HepG2 (cell line): ENCODE measurements around the gene SASH1. TPM values are rescaled to one million over a fixed set of nuclear protein-coding genes. Genes with fewer than 3 reads are reported as not detected.

ENCODE experiments used
- ATAC-seq: fragments of 200-7000 bp; cut with Tn5 transposase; 3 replicates; pipeline ENCODE4 v1.9.1; 2020; ENCODE audit warnings: mild to moderate bottlenecking, moderate library complexity
- BruUV-seq: library from RNA; stranded (reverse); fragments of 400-500 nt; replicated peaks from 2 replicates; lab custom pipeline; 2021; lab: Mats Ljungman, UMichigan
- CTCF ChIA-PET: fragments of 300-600 bp; formaldehyde crosslinking; extraction: SDS; loops from one replicate; lab custom pipeline; 2021; ENCODE audit warnings: low total read pairs, inconsistent platforms, low intra/inter-chr PET ratio; lab: Yijun Ruan, JAX
- POLR2A ChIA-PET: fragments of 350-600 bp; sonication (Branson Sonifier 250); formaldehyde crosslinking; loops from one replicate; lab custom pipeline; 2020; ENCODE audit warnings: antibody characterized with exemption, inconsistent platforms; lab: Yijun Ruan, JAX
- DNase-seq: peaks from one replicate; pipeline ENCODE4 v3.0.0-alpha.2; 2015; ENCODE audit warnings: low spot score
- FAIRE-seq: peaks from 3 replicates; lab custom pipeline; 2011; peaks lifted over from hg19 to GRCh38; lab: Jason Lieb, UNC
- H2AFZ ChIP-seq: one replicate; pipeline ENCODE4 v1.6.1; 2011; ENCODE audit warnings: low read length, inconsistent platforms
- H3K27ac ChIP-seq: fragments of 300-600 bp; 3 replicates; pipeline ENCODE4 v1.8.0; 2011; ENCODE audit warnings: mixed run types, mild to moderate bottlenecking, mixed read lengths, low read length, inconsistent platforms; ENCODE audit not compliant: insufficient read depth; ENCODE audit errors: extremely low read length
- H3K27me3 ChIP-seq, 2 experiments: fragments of 200-600 bp in 1 of 2; 2 replicates in 1 of 2; 3 replicates in 1 of 2; pipeline versions ENCODE4 v1.6.0 to v1.8.0; 2011; ENCODE audit warnings: low read length in 2 of 2, mild to moderate bottlenecking in 2 of 2, moderate library complexity in 2 of 2, inconsistent platforms in 1 of 2; ENCODE audit not compliant: insufficient read depth in 2 of 2, control insufficient read depth in 1 of 2
- H3K36me3 ChIP-seq, 2 experiments: fragments of 200-600 bp in 1 of 2; replicated peaks in 1 of 2; 2 replicates in 1 of 2; 3 replicates in 1 of 2; pipeline versions ENCODE4 v1.5.1 to v1.8.0; 2011; ENCODE audit warnings: low read length in 2 of 2, inconsistent platforms in 1 of 2; ENCODE audit not compliant: insufficient read depth in 2 of 2, control insufficient read depth in 1 of 2
- H3K4me1 ChIP-seq: 2 replicates; pipeline ENCODE4 v1.5.1; 2012; ENCODE audit warnings: low read length, inconsistent platforms; ENCODE audit not compliant: insufficient read depth
- H3K4me2 ChIP-seq: 2 replicates; pipeline ENCODE4 v1.6.0; 2011; ENCODE audit warnings: low read depth, low read length, inconsistent platforms
- H3K4me3 ChIP-seq, 3 experiments: fragments of 200-600 bp in 1 of 3; sonication (generic), shearing (Covaris generic) in 1 of 3; replicated peaks in 1 of 3; 2 replicates each; pipeline ENCODE4 v1.5.1; 2011 to 2016; ENCODE audit warnings: low read length in 3 of 3, inconsistent platforms in 2 of 3, low read depth in 2 of 3, mild to moderate bottlenecking in 2 of 3, control low read depth in 1 of 3, mixed read lengths in 1 of 3; ENCODE audit not compliant: insufficient read depth in 1 of 3
- H3K79me2 ChIP-seq: one replicate; pipeline ENCODE4 v1.6.1; 2011; ENCODE audit warnings: low read length, inconsistent platforms; ENCODE audit not compliant: insufficient read depth
- H3K9ac ChIP-seq: 2 replicates; pipeline ENCODE4 v1.6.0; 2011; ENCODE audit warnings: mild to moderate bottlenecking, low read depth, low read length, inconsistent platforms; ENCODE audit not compliant: insufficient read depth
- H3K9me3 ChIP-seq: 2 replicates; pipeline ENCODE4 v1.5.1; 2012; ENCODE audit warnings: mild to moderate bottlenecking, low read length
- H4K20me1 ChIP-seq: 2 replicates; pipeline ENCODE4 v1.6.0; 2011; ENCODE audit warnings: inconsistent platforms, mild to moderate bottlenecking, low read length, moderate library complexity; ENCODE audit not compliant: insufficient read depth
- ELF3 ChIP-seq: IDR thresholded peaks from 2 replicates; pipeline ENCODE4 v1.6.1; 2016; ENCODE audit warnings: missing genetic modification reagents, missing compliant biosample characterization
- ISX ChIP-seq: sonication (generic); formaldehyde crosslinking; conservative IDR thresholded peaks from 2 replicates; pipeline ENCODE4 v1.5.0; 2020; ENCODE audit warnings: missing genetic modification reagents
- RELA ChIP-seq: sonication (generic); formaldehyde crosslinking; IDR thresholded peaks from 2 replicates; pipeline ENCODE4 v1.4.0; 2020; ENCODE audit warnings: missing genetic modification reagents
- SKIL ChIP-seq: sonication (generic); formaldehyde crosslinking; IDR thresholded peaks from 2 replicates; pipeline ENCODE4 v1.8.0; 2022; ENCODE audit warnings: missing genetic modification reagents, mild to moderate bottlenecking, moderate library complexity, borderline replicate concordance
- ZBTB39 ChIP-seq: sonication (generic); formaldehyde crosslinking; IDR thresholded peaks from 2 replicates; pipeline ENCODE4 v1.5.0; 2020; ENCODE audit warnings: missing genetic modification reagents
- ZEB1 ChIP-seq: IDR thresholded peaks from 2 replicates; pipeline ENCODE4 v1.6.1; 2012; ENCODE audit warnings: mild to moderate bottlenecking, low read depth, inconsistent platforms; ENCODE audit not compliant: insufficient replicate concordance
- ZNF143 ChIP-seq: sonication (generic); formaldehyde crosslinking; IDR thresholded peaks from 2 replicates; pipeline ENCODE4 v1.4.0; 2020; ENCODE audit warnings: missing genetic modification reagents
- ZNF619 ChIP-seq: sonication (generic); formaldehyde crosslinking; IDR thresholded peaks from 2 replicates; pipeline ENCODE4 v1.4.0; 2020; ENCODE audit warnings: mild to moderate bottlenecking, missing genetic modification reagents
- WGBS: methylation state at CpG from one replicate; pipeline ENCODE4 v1.1.6; 2017; ENCODE audit warnings: low lambda C conversion rate; 5-methylcytosine and 5-hydroxymethylcytosine counted together
- in situ Hi-C: cut with HindIII; loops from 2 replicates; pipeline ENCODE4 v1.10.0; 2017; ENCODE audit warnings: low pct_unique_long_range_greater_than_20kb; ENCODE audit not compliant: extremely low pct_ligation_motif_present
- intact Hi-C: fragments of 100-400 bp; cut with micrococcal nuclease; formaldehyde crosslinking; loops from one replicate; pipeline ENCODE4 v1.10.0; 2022; ENCODE audit not compliant: unreplicated experiment
- polyA plus RNA-seq, 8 experiments: library from polyadenylated mRNA; depleted of rRNA in 3 of 8; stranded (reverse) in 7 of 8; unstranded in 1 of 8; fragments of >200 nt; fragmentation: Illumina TruSeq in 4 of 8; extraction: Trizol in 4 of 8; gene quantifications; 2 replicates each; pipeline versions ENCODE4 v1.2.1 to v1.2.3, GENCODE V29; 2011 to 2016; ENCODE audit warnings: low read depth in 4 of 8, missing spikeins in 1 of 8, mixed read lengths in 1 of 8; ENCODE audit not compliant: insufficient read depth in 1 of 8
- total RNA-seq, 5 experiments: library from RNA; depleted of rRNA; stranded (reverse); fragments of >200 nt; fragmentation: Illumina TruSeq; extraction: Trizol; gene quantifications; 2 replicates each; pipeline ENCODE4 v1.2.3, GENCODE V29; 2016; ENCODE audit warnings: low read depth in 1 of 5
- TF ChIP-seq, protein P1 (sequence below): sonication (generic); formaldehyde crosslinking; IDR thresholded peaks from 2 replicates; pipeline ENCODE4 v1.4.0; 2020; ENCODE audit warnings: missing genetic modification reagents
- TF ChIP-seq, protein P2 (sequence below): IDR thresholded peaks from 2 replicates; pipeline ENCODE4 v1.6.1; 2016

The SASH1 gene
- total and polyA plus RNA-seq, 2 of the 13 experiments (the other 11 are each of a cell fraction or from before 2014, with no cell fraction given) = 7.5 to 8.2 TPM

DNA sequence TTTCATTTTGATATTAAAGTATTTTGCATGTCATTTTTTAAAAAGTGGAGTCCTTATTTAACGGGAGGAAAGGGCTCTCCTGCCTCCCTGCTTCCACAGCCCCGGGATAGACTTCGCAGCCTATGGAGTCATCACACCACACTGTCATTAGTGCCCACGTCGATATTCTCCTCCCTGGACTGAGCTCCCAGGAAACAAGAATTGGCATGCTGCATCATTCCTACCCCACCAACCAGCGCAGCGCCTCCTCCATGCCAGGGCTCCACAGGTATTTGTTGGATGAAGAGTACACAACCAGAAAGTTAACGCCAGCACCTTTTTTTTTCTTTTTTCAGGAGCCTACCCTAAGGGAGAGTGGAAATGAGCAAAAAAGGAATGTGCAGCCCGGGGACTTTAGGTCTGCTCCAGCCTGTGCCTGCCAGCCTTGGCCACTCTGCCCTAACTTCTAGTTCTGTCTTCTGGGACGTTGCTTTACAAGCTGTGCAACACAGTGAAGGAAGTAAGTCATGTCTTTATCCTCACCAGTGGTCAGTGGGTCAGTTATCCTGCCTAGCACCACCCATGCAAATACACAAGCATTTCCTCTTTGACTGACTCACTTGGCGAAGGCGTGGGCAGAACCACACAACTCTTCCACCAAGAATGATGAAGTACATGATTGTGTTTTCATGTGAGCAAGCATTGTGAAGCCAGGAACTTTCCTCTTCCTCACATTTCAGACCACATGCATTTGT is 223.5 kb downstream of the SASH1 start:
- DNase-seq (no peak), FAIRE-seq (peak; percentile 26), ATAC-seq (no peak)
- no TSS peak for BruUV-seq
- WGBS = 50% methylated on average over 12 of the region's 12 CpGs
- Histone ChIP-seq H3K36me3 (no peaks in the 10 kb centered on the region), H4K20me1 (no peaks in the 10 kb centered on the region), H3K4me3 (no peak overlapping the region), H3K4me1 (peaks cover 8% of the 10 kb centered on the region; the same call in 1 of the 2 replicates), H3K79me2 (no peaks in the 10 kb centered on the region), H2AFZ (no peak overlapping the region), H3K27me3 (peaks cover 0 to 32% of the 10 kb centered on the region in 2 experiments; a peak in 3 of 5 replicates), H3K9ac (no peak overlapping the region), H3K4me2 (no peak overlapping the region), H3K9me3 (no peaks in the 10 kb centered on the region), H3K27ac (no peak overlapping the region)
- ChIA-PET POLR2A (no interaction called here), CTCF (no interaction called here)
- in situ Hi-C loops (no loop called here), intact Hi-C loops (no loop called here)
- no peak for TF ChIP-seq ZEB1
- no peak for TF ChIP-seq ELF3 (CRISPR knock-in tag)
- TF ChIP-seq ISX (CRISPR knock-in tag) = no peak
- TF ChIP-seq, protein P1, sequence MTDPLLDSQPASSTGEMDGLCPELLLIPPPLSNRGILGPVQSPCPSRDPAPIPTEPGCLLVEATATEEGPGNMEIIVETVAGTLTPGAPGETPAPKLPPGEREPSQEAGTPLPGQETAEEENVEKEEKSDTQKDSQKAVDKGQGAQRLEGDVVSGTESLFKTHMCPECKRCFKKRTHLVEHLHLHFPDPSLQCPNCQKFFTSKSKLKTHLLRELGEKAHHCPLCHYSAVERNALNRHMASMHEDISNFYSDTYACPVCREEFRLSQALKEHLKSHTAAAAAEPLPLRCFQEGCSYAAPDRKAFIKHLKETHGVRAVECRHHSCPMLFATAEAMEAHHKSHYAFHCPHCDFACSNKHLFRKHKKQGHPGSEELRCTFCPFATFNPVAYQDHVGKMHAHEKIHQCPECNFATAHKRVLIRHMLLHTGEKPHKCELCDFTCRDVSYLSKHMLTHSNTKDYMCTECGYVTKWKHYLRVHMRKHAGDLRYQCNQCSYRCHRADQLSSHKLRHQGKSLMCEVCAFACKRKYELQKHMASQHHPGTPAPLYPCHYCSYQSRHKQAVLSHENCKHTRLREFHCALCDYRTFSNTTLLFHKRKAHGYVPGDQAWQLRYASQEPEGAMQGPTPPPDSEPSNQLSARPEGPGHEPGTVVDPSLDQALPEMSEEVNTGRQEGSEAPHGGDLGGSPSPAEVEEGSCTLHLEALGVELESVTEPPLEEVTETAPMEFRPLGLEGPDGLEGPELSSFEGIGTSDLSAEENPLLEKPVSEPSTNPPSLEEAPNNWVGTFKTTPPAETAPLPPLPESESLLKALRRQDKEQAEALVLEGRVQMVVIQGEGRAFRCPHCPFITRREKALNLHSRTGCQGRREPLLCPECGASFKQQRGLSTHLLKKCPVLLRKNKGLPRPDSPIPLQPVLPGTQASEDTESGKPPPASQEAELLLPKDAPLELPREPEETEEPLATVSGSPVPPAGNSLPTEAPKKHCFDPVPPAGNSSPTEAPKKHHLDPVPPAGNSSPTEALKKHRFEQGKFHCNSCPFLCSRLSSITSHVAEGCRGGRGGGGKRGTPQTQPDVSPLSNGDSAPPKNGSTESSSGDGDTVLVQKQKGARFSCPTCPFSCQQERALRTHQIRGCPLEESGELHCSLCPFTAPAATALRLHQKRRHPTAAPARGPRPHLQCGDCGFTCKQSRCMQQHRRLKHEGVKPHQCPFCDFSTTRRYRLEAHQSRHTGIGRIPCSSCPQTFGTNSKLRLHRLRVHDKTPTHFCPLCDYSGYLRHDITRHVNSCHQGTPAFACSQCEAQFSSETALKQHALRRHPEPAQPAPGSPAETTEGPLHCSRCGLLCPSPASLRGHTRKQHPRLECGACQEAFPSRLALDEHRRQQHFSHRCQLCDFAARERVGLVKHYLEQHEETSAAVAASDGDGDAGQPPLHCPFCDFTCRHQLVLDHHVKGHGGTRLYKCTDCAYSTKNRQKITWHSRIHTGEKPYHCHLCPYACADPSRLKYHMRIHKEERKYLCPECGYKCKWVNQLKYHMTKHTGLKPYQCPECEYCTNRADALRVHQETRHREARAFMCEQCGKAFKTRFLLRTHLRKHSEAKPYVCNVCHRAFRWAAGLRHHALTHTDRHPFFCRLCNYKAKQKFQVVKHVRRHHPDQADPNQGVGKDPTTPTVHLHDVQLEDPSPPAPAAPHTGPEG (CRISPR knock-in tag) = no peak
- TF ChIP-seq ZBTB39 (CRISPR knock-in tag) = no peak
- TF ChIP-seq SKIL (CRISPR knock-in tag) = no peak
- no peak for TF ChIP-seq RELA (CRISPR knock-in tag)
- TF ChIP-seq ZNF143 (CRISPR knock-in tag) = no peak
- no peak for TF ChIP-seq ZNF619 (CRISPR knock-in tag)
- TF ChIP-seq, protein P2, sequence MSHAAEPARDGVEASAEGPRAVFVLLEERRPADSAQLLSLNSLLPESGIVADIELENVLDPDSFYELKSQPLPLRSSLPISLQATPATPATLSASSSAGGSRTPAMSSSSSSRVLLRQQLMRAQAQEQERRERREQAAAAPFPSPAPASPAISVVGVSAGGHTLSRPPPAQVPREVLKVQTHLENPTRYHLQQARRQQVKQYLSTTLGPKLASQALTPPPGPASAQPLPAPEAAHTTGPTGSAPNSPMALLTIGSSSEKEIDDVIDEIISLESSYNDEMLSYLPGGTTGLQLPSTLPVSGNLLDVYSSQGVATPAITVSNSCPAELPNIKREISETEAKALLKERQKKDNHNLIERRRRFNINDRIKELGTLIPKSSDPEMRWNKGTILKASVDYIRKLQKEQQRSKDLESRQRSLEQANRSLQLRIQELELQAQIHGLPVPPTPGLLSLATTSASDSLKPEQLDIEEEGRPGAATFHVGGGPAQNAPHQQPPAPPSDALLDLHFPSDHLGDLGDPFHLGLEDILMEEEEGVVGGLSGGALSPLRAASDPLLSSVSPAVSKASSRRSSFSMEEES (CRISPR knock-in tag) = no peak
